Mucosa of descending colon (tissue), 3 donors: Measurements from ENCODE around the gene BANP. TPM values are rescaled to one million over a fixed set of nuclear protein-coding genes. Genes with fewer than 3 reads are reported as not detected.

Experiments
- ATAC-seq: fragments of 200-7000 bp; cut with Tn5 transposase; one replicate; pipeline ENCODE4 v1.9.1; 2020; ENCODE audit warnings: mild to moderate bottlenecking, moderate library complexity
- DNase-seq, 3 donors: peaks; one replicate each; pipeline ENCODE4 v3.0.0-alpha.2; 2020
- H3K36me3 ChIP-seq: fragments of 200-600 bp; one replicate; pipeline ENCODE4 v1.8.0; 2021; ENCODE audit warnings: low read depth, mild to moderate bottlenecking
- H3K4me1 ChIP-seq: fragments of 200-600 bp; one replicate; pipeline ENCODE4 v1.8.0; 2021; ENCODE audit warnings: low read depth, mild to moderate bottlenecking
- H3K4me3 ChIP-seq: fragments of 200-600 bp; one replicate; pipeline ENCODE4 v1.8.0; 2021; ENCODE audit warnings: mild to moderate bottlenecking
- H3K9me3 ChIP-seq: fragments of 200-600 bp; one replicate; pipeline ENCODE4 v1.8.0; 2021; ENCODE audit warnings: mild to moderate bottlenecking
- CTCF ChIP-seq: fragments of 200-600 bp; IDR thresholded peaks from one replicate; pipeline ENCODE4 v1.8.0; 2022; ENCODE audit warnings: antibody characterized with exemption, mild to moderate bottlenecking
- intact Hi-C, 2 donors: fragments of 100-400 bp; cut with DNase I in 1 of 2; cut with micrococcal nuclease in 1 of 2; formaldehyde crosslinking; loops; one replicate each; pipeline versions ENCODE4 v1.11.0 to v1.11.1; 2022; cut with DNase I, micrococcal nuclease
- total RNA-seq, 3 donors: library from RNA; stranded (reverse); fragmentation: NEBNext Ultra II Directional in 2 of 3; extraction: Animal tissue kit (Norgen Biotek cat#: 25700) in 2 of 3; gene quantifications; one replicate each; pipeline versions ENCODE4 v1.2.1 to v1.2.4, GENCODE V29; 2021 to 2023
- donor health status: DM: no; HTN: no; CAD: no; lungs with moderate emphysema.
- donor health status: DM: no; HTN: no; CAD: no.
- donor health status: DM: no; HTN: yes; CAD: no.

Gene BANP
- total RNA-seq, 3 donors from 2014 or later, result 24.4 to 36.0 (median 26.1) TPM

DNA sequence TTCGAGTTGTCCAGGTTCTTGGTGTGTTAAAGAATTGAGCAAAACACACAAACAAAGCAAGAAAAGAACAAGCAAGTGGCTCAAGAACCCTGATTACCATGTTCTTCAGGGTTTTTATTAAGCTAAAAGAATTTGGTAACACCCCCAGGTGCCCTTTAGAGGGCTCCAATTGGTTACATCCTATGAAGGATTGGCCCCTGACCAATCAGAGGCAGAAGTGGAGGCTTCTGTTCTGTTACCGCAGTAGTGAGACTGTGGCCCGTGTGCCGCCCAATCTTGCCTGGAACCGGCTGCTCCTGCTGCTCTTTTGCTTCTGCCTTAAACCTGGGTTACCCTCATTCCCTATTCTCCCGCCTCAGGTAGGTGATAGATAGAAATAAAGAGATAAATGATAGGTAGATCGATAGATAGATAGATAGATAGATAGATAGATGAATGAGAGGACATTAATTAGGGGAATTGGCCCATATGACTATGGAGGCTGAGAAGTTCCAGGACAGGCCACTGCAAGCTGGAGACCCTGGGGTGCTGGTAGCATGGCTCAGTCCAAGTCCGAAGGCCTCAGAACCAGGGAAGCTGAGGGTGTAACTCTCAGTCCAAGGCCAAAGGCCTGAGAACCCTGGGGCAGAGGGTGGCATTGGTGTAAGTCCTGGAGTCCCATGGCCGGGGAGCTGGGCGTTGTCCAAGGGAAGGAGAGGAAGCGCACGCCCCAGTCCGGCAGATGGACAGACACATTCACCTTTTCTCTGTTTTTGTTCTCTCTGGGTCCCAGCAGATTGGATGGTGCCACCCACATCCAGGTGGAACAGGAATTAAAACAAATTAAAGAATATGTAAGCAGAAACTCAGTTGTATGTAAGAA lies 11.4 kb upstream of the BANP start:
- Histone ChIP-seq H3K4me3 (no peak overlapping the region), H3K36me3 (no peaks in the 10 kb centered on the region), H3K9me3 (no peaks in the 10 kb centered on the region), H3K4me1 (no peaks in the 10 kb centered on the region)
- intact Hi-C loops, result no loop called here
- ATAC-seq, result no peak
- TF ChIP-seq CTCF, result no peak
- DNase-seq, result no peak

GRCh38 chr16:87942680-87943079 lies 8.6 kb upstream of the BANP start:
- H3K9me3 ChIP-seq, result no peaks in the 10 kb centered on the region
- intact Hi-C loops, result no loop called here
- H3K4me1 ChIP-seq, result no peaks in the 10 kb centered on the region
- no peak for TF ChIP-seq CTCF
- DNase-seq (no peak), ATAC-seq (no peak)
- H3K36me3 ChIP-seq, result no peaks in the 10 kb centered on the region
- H3K4me3 ChIP-seq, result no peak overlapping the region

DNA sequence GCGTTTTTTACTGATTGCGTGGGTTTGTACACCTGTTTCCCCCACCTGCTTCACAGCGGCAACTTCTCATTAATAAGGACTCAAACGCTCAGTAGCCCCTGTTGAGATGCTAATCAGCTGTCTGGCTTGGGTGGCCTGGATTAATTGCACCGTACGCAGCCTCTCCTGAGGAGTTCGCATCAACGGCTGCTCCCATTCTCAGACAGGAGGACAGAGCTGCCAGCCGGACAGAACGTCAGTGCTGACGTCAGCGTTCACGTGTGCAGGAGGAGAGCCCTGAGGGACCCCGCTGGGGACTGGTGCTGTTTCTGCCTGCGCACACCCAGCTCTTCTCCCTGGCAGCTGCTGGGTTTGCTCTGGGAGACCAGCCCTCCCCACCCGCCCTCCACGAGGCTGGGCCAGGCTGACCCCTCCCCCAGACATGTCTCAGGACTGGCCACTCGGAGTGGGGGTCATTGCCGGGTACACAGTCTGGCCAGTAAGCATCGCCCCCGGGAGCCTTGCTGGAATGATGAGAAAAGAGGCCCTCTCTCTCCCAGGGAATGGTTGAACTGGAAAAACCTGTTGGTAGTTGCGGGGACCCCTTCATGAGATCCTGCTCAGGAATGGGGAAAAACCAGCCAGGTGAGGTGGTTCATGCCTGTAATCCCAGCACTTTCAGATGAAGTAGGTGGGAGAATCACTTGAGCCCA lies 5.7 kb upstream of the BANP start:
- Histone ChIP-seq H3K4me3 (no peak overlapping the region), H3K9me3 (no peaks in the 10 kb centered on the region), H3K36me3 (no peaks in the 10 kb centered on the region), H3K4me1 (no peaks in the 10 kb centered on the region)
- intact Hi-C loops, result no loop called here
- DNase-seq (peak; percentile 76 to 78 (median 76)), ATAC-seq (peak; percentile 85)
- TF ChIP-seq CTCF, result no peak

GRCh38 chr16:87946596-87947347 lies 4.5 kb upstream of the BANP start:
- Histone ChIP-seq H3K4me3 (no peak overlapping the region), H3K9me3 (no peaks in the 10 kb centered on the region), H3K36me3 (no peaks in the 10 kb centered on the region), H3K4me1 (no peaks in the 10 kb centered on the region)
- ATAC-seq, result no peak
- DNase-seq, result peak in 1 of 3 donors; percentile 47
- no peak for TF ChIP-seq CTCF
- intact Hi-C loops, result no loop called here

- H3K4me3 ChIP-seq, result no peak overlapping the region
- no peaks in the 10 kb centered on the region for H3K36me3 ChIP-seq
- ATAC-seq (no peak), DNase-seq (peak in 1 of 3 donors; percentile 39)
- TF ChIP-seq CTCF, result no peak
- H3K9me3 ChIP-seq, result no peaks in the 10 kb centered on the region
- H3K4me1 ChIP-seq, result peaks cover 4% of the 10 kb centered on the region
- intact Hi-C loops, result no loop called here
These were observed 3.7 kb upstream of the BANP start for GRCh38 chr16:87947356-87948118.
